HG03575 (cell line): ENCODE results near the gene WWC2.
"Not testable (repeated sequence)": the region's sequence is repeated elsewhere in the genome, so short reads cannot be mapped to it uniquely, and the experiment has no call there.

Source experiments
- ATAC-seq: cut with Tn5 transposase; IDR thresholded peaks from one replicate; pipeline ENCODE4 v1.9.1; 2021; ENCODE audit not compliant: unreplicated experiment, insufficient number of reproducible peaks, low FRiP score; ENCODE audit errors: extremely low read depth

The WWC2 gene

GRCh38 chr4:183139058-183139750 is 40.1 kb downstream of the WWC2 start:
- ATAC-seq, result no peak

- no peak for ATAC-seq
Measured at GRCh38 chr4:183139972-183140570, 41.0 kb downstream of the WWC2 start.

- no peak for ATAC-seq
Measured at GRCh38 chr4:183140911-183141320, 41.9 kb downstream of the WWC2 start.

- ATAC-seq, result no peak
Measured at GRCh38 chr4:183141997-183142396, 42.9 kb downstream of the WWC2 start.

GRCh38 chr4:183142571-183143550 is 43.8 kb downstream of the WWC2 start:
- no peak for ATAC-seq

GRCh38 chr4:183144787-183145186 is 45.7 kb downstream of the WWC2 start:
- no peak for ATAC-seq

GRCh38 chr4:183145773-183146172 is 46.7 kb downstream of the WWC2 start:
- ATAC-seq, result no peak

GRCh38 chr4:183146478-183146877 is 47.4 kb downstream of the WWC2 start:
- ATAC-seq, result no peak

GRCh38 chr4:183147196-183147595 is 48.1 kb downstream of the WWC2 start:
- ATAC-seq, result no peak

- ATAC-seq, result no peak
Measured at GRCh38 chr4:183147983-183148382, 48.9 kb downstream of the WWC2 start.

GRCh38 chr4:183149616-183150539 is 50.8 kb downstream of the WWC2 start:
- ATAC-seq, result no peak

GRCh38 chr4:183150664-183151063 is 51.6 kb downstream of the WWC2 start:
- not testable (repeated sequence) for ATAC-seq

GRCh38 chr4:183152232-183152631 is 53.2 kb downstream of the WWC2 start:
- not testable (repeated sequence) for ATAC-seq

GRCh38 chr4:183153190-183153916 is 54.3 kb downstream of the WWC2 start:
- ATAC-seq, result no peak

GRCh38 chr4:183154701-183155391 is 55.8 kb downstream of the WWC2 start:
- ATAC-seq, result no peak

GRCh38 chr4:183155450-183156184 is 56.6 kb downstream of the WWC2 start:
- no peak for ATAC-seq

GRCh38 chr4:183157215-183157614 is 58.2 kb downstream of the WWC2 start:
- no peak for ATAC-seq
